Kasumi-1 (cell line): Measurements from ENCODE around the gene GP2.

Experiments
- DNase-seq, 2 experiments: peaks; one replicate each; lab custom pipeline; 2025; lab: John Stamatoyannopoulos, UW

GP2 gene

DNA sequence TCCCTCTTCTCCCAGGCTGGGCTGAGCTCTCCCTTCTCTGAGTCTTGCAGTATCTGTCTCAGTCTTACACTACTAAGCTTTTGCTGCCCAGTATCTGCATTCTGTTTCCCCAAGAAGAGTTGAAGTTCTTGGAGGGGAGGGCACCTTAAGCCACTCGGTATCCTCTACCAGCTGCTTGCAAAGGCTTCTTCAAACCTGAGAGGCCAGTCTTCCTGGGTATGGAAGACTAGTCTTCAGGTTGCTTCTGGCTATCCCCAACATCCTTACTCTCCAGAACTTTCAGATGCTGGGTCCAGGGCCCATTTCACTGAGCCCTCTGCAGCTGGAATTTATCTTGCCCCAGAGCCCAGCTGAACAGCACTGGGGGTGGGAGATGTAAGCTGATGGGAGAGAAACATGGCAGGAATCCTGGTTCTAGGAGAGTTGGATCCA lies 20.1 kb downstream of the GP2 start:
- no peak for DNase-seq

DNA sequence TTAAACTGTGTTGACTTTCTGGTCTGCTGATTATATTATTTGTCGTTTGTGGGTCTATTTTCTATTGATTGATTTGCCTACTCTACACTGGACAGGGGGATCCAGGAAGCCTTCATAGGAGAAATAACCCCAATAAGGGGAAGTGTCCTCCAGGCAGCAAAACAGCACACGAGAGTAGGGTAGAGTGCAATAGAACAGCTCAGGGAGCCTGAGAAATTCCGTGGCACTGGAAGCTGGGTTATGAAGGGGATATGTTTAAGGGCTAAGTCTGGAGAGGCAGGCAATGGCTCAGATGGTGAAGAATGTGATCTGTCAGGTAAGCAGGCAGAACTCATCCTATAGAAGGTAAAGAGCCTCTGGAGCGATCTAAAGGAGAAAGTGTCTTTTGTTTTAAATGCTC lies 20.9 kb downstream of the GP2 start:
- no peak for DNase-seq

DNA sequence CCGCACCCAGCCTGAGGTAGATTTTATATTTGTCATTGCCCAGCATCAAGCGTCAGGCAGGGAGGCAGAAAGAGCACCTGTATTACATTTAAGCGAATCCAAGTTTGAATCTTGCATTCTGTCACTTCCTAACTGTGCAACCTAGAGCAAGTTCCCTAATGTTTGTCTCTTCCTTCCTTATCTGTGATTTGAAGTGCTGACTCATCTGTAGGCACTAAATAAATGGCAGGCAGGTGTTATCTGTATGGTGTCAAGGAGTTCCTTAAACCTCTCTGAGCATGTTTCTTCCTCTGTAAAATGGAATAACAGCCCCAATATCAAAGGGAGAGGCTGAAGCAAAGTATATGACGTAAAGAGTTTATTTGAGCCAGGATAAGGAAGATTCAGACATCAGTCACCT lies 24.3 kb downstream of the GP2 start:
- DNase-seq: no peak

DNA sequence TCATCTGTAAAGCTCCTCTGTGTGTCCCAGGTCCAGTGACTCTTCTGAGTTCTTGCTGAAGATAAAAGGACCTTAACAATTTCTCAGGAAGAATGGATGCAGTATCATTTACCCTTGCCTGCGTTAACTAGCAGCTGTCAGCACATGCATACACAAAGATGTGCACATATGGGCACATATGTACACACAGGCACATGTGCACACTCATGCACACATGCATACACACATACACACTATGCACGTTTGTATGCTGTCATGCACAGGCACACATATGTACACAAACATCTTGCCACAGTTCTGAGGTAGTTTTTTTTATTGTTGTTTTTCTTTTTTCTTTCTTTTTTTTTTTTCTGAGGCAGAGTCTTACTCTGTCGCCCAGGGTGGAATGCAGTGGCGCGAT lies 24.9 kb downstream of the GP2 start:
- DNase-seq: no peak

DNA sequence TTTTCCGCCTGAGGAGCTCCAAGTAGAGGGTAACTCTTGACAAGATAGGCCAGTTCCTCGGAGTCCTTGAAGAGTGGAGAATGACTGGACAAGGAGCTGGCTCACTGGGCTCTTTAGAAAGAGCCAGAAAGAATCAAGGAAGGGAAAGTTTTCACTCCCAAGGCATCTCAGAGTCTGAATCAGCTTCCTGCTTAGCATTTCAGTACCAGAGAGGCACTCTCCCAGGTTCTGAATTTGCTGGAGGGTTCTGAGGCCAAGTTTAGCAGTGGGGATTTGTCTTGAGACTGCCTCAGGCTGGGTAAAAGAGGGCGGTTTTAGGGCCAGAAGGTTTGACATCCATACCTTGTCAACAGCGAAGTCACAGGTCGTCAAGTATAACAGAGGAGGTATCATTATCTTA lies 25.5 kb downstream of the GP2 start:
- DNase-seq: no peak

DNA sequence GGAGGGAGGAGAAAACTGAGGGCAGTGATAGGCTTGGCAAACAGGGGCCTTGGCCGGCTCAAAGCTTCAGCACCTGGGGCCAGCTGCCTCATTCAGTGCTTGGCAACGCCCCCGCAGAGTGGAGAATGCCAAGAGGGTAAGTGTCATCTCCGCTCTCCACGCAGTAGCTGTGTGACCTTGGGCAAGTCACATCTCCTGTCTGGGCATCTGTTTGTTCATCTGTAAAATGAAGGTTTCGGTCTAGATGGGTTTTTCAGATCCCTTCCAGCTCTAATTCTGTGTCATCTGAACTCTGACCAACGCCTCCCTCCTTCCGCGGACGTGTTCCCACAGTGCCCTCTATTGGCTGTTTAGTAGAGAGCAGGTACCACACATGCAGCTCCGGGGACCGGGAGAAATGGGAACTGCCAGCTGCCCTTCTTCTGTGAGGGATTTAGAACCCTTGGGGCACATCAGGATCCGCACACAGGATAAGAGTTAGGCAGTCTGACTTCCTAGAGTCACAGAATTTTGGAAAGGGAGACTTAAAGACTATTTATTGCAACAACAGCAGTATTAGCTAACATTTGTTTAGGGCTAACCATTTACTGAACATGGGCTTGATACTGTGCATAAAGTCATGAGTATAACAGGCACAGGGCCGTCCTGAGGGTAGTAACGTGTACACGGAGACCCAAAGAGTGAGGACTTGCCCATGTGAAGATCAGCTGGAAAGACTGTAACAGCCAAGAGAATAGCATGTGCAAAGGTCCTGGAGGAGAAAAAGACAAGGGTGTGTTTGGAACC lies 26.8 kb downstream of the GP2 start:
- peak; percentile 31 to 45 for DNase-seq

DNA sequence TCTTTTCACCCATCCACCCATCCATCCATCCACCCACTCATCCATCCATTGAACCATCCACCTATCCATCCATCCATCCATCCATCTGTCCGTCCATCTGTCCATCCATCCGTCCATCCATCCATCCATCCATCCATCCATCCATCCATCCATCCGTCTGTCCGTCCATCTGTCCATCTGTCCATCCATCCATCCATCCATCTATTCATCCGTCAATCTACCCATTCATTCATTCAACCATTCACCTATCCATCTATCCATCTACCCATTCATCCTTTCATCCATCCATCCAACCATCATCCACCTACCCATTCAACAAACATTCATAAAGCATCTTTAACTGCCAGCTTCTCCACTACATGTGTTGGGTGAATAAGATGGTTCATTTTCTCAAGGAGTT lies 28.9 kb downstream of the GP2 start:
- DNase-seq: no peak

DNA sequence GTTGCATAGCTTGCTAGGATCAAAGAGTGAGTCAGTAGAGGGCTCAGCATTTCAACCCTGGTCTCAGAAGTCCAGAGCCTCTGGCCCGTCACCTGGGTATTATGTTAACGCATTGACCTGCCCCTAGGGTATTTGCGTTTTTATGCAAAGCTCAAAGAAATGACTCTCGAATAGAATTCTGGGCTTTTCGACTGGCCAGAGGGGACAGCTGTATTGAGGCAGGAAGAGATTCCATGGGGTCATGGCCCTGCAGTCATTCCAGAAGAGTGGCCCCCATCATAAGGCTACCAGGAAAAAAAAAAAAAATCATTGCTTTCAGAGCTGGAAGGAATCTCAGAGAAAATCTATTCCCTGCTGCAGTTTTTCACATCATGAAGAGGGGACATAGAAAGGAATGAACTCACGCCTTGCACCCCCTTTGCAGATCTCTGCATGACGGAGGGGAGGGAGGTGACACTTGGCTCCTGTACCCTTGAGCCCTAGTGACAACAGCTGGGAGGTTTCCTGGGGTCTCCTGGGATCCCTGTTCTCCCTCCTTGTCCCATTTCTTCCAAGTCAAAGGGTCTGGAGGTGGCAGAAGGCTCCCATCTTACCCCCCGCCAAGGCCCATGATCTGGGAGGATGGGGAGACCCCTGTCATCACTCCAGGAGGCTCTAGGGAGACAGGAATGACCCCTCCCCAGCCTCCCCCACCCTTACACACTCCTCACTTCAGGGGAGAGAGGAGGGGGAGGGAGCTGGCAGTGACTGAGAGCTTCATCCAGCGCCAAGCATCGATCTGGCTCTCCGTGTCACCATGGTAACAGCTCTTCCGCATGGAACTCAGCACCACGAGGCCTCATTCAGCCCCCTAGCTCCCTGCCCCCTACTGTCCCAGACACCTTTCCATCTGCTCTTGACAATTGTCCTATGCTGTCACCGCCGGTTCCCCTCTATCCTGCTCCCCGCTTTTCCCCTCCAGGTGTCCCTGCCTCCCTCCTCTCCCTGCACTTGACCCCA lies 35.8 kb downstream of the GP2 start:
- DNase-seq: no peak

DNA sequence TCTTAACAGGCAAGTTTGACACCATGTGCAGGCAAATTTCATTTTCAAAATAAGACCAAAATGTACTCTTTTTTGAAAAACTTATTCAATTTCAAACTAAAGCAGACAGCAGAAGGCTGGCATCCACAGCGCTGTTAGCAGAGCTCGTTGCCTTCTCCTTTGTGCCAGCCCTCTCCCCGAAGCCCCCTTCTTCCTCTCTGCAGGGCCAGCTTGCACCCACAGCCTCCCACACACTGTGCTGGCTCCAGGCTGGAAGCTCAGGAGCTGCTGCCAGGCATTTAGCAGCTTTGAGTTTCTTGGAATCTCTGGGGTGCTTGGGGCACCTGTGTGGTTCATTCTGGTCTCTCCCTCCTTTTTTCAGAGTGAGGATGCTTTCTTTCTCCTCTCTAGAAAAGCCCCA lies 37.7 kb downstream of the GP2 start:
- DNase-seq: no peak

DNA sequence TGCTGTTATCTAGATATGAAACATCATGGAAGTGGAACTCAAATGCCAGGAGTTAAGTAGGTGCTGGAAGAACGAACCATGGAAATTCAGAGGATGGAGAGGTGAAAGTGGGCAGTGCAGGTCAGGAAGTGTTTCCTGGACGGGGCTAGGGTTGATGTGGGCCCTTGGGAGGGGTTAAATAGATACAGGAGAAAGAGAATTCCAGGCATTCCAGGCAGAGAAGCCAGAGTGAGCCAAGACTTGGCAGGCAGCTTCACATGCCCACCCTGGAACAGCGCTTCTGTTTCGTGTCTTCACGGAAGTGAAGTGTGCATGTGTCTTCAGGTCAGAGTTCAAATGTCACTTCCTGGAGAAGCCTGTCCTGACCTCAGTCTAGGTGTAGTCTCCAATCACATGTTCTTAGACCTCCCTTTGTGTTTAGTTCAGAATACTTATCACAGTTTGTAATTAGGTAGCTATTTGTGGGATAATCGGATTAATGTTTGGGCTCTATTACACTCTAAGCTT lies 41.3 kb downstream of the GP2 start:
- DNase-seq: no peak

DNA sequence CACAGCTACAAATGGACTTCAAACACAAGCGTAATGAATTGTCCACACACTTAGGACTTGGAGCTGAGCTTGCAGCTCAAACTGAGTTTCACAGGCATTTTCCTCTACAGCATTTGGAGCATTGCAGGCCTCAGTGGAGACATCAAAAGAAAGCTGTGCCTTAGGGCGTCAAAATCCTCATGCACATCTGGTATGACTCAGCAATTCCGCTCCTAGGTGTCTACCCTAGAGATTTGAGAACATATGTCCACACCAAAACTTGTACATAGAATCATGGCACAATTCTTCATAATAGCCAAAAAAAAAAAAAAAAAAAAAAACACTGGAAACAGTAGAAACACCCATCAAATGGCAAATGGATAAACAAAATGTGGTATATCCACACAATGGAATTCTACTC lies 47.1 kb downstream of the GP2 start:
- no peak for DNase-seq

DNA sequence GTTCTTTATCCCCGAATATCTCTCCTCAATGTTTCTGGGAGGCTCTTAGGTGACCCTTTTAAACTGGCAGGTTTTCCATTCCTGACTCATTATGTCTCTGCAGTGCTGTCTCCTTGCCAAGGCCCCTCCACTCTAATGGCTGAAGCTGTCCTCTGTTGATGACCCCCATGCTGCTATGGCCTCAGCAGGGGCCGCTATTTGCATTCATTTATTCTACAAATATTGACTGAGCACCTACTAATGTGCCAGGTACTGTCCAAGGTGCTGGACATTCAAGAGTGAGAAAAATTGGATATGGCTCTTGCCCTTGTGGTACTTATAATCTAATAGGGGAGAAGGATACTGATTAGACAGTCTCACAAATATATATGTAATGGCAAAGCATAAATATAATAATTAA lies 55.4 kb downstream of the GP2 start:
- DNase-seq: no peak

DNA sequence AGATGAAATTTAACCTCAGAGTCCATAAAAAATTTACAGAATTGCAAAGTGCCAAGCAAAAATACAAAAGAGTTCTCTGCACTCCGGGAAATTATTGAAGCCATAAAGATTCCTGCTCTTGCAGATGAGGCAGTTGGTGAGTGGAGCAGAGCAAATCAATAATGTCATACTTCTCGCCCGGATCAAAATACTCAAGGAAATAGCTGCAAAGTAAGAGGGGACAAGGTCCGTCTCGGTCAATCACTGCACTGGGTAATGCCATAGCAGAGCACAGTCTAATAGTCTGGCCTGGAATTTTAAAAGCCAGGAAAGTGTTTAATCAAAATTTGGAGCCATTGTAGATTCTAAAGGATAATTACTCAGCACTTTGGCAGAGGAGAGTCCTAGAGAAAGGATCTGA lies 58.9 kb downstream of the GP2 start:
- no peak for DNase-seq

DNA sequence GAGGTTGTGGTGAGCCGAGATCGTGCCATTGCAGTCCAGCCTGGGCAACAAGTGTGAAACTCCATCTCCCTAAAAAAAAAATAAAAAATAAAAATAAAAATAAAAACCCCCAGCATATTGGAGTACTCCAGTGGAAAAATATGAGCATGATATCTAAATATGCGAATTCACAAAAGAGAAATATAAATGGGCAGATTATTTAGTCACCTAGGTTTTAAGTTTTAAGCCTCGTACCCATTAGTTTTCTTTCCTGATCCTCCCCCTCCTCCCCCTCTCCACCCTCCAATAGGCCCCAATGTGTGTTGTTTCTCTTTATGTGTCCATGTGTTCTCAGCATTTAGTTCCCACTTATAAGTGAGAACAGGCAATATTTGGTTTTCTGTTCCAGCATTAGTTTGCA lies 62.3 kb downstream of the GP2 start:
- no peak for DNase-seq

DNA sequence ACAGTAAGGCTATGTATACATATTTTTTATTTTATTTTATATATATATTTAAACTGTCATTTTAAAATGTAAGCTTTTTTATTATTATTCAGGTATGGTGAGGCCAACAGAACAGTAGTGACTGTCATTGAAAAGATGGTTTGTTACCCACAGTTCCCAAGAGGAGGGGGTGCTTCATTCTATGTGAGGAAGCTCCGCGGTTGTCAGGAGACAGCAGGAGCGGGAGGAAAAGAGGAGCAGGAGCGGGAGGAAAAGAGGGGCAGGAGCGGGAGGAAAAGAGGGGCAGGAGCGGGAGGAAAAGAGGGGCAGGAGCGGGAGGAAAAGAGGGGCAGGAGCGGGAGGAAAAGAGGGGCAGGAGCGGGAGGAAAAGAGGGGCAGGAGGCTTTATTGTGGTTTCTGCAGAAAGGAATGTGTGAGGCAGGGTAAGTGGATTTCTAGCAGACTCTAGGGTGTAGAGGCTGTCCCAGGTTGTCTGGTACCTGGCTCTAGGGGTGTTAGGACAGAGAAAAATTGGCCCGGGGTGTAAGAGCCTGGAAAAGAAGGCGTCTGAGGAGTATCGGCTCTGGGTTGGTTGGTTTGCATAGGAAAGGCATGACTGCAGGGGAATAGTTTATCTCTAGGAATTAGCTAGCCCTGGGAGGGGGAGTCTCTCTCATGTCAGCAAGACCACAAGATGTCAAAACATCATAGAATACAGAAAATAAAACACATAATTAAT lies 64.0 kb downstream of the GP2 start:
- no peak for DNase-seq

DNA sequence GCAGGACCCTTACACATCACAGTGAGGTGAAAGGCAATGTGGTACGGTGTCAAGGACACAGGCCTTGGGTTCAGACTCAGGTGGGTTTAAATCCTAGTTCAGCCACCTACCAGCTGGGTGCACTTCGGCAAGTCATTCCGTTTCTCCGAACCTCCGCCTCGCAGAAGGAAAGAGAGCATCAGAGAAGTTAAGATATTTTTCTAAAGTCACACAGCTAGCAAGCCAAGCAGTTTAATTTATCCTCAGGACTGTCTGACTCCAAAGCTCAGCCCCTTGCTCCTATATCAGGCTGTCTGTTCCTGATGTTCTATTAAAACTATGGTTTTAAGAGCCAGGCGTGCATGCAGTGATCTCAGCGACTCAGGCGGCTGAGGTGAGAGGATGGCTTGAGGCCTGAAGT lies 65.1 kb downstream of the GP2 start:
- no peak for DNase-seq

DNA sequence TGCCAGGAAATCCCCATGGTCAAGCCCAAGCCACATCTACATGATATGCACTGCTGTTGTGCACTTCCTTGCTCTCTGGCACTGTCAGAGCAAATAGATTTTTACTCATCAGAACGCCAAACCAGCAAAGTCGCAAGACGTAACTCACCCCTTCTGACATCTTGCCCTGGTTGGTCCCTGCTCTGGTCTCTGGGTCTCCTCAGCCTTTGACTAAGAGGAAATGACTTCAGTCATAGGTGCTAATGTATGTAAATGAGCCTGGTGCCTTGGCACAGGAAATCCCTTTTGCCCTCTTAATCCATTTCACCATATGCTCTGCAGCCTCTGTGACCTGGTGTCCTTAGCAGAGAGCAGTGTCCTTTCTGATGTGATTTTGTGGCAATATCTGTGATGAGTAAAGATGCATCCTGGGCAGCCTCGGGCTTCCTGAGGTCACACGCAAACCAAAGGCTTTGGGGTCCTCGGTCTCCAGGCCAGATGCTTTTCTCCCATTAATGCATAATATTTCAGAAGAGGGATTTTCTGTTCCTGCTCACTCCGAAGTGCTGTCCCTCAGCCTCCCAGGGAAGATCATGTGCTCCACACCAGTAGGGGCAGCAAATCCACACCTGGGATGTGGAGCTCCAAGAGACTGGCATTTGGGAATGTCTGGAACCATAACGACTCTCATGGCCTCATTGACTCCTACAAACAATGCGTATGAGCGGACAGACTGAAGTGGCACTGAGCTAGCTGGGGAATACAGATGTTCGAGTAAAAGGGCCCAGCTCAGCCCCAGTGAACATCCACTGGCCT lies 66.9 kb downstream of the GP2 start:
- no peak for DNase-seq
